Spleen (tissue), 7 donors: ENCODE measurements around the gene MAP7D2.

Experiments
- POLR2AphosphoS5 ChIP-seq, 3 donors: sonication (generic); formaldehyde crosslinking; IDR thresholded peaks; one replicate each; pipeline ENCODE4 v1.5.1; 2017; ENCODE audit warnings: antibody characterized with exemption in 3 of 3
- TF ChIP-seq, protein P1 (sequence below), 11 experiments: fragments of 200-600 bp in 7 of 11; fragments of 450-650 bp in 4 of 11; sonication (generic) in 4 of 11; IDR thresholded peaks in 8 of 11; conservative IDR thresholded peaks in 3 of 11; 1 replicate in 7 of 11; 2 replicates in 4 of 11; pipeline versions ENCODE4 v1.4.0 to v1.8.0; 2016 to 2021; ENCODE audit warnings: antibody characterized with exemption in 11 of 11, inconsistent platforms in 4 of 11, mild to moderate bottlenecking in 1 of 11
- donor health status: DM: no; HTN: no; CAD: no; lungs with moderate emphysema.
- donor health status: DM: no; HTN: no; CAD: no.
- donor health status: DM: no; HTN: no; CAD: no.

DNA sequence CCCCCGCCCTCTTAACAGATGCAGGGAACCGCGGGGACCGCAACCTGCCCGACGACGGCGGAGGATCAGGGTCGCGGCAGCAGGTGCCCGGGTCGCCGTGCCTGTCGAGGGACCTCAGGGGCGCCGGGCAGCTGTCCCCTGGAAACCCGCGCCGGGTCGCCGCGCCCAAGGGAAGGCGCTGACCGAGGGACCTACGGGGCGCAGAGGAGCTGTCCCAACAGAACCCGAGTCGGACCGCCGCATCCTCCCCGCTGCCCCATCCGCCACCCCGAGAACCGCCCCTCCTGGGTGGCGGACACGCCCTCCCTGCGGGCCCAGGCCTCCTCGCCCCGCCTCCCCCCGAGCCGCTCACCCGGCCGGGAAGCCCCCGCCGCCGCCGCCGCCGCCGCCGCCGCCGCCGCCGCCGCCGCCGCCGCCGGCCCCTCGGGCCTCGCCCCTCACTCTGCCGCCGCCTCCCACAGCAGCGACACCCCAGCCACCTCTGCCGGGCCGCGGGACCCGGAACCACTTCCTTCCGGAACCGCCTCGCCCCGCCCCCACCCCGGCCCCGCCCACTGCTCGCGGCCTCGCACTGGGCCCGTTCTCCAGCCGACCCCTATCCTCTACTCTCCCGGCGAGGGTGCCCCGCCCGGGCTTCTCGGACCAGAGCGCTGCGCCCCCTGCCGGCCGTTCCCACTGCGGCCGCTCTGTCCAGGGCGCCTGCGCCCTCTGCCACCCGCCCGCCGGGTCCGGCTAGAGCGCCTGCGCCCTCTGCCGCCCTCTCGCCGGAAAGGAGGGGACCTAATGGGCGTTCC, 126.0 kb downstream of the MAP7D2 start, which contains the start of gene BCLAF3:
- TF ChIP-seq, protein P1, sequence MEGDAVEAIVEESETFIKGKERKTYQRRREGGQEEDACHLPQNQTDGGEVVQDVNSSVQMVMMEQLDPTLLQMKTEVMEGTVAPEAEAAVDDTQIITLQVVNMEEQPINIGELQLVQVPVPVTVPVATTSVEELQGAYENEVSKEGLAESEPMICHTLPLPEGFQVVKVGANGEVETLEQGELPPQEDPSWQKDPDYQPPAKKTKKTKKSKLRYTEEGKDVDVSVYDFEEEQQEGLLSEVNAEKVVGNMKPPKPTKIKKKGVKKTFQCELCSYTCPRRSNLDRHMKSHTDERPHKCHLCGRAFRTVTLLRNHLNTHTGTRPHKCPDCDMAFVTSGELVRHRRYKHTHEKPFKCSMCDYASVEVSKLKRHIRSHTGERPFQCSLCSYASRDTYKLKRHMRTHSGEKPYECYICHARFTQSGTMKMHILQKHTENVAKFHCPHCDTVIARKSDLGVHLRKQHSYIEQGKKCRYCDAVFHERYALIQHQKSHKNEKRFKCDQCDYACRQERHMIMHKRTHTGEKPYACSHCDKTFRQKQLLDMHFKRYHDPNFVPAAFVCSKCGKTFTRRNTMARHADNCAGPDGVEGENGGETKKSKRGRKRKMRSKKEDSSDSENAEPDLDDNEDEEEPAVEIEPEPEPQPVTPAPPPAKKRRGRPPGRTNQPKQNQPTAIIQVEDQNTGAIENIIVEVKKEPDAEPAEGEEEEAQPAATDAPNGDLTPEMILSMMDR (IDR thresholded peaks at IDR 0.05 in 8 of 11, conservative IDR thresholded peaks at IDR 0.05 in 3 of 11), result peak; percentile 73 to 94 (median 88)
- peak; percentile 54 to 77 (median 74) for TF ChIP-seq POLR2AphosphoS5 (IDR thresholded peaks at IDR 0.05)
